Midbrain (tissue), 1 donor: ENCODE results near the gene LMTK3.

Experiments used
- DNase-seq: peaks from one replicate; lab custom pipeline; 2025; lab: John Stamatoyannopoulos, UW

The LMTK3 gene

GRCh38 chr19:48471836-48472235 is 39.8 kb downstream of the LMTK3 start:
- no peak for DNase-seq

GRCh38 chr19:48470856-48471255 is 40.8 kb downstream of the LMTK3 start:
- no peak for DNase-seq

- DNase-seq: no peak
Observed at GRCh38 chr19:48469934-48470680, 41.5 kb downstream of the LMTK3 start.

GRCh38 chr19:48469289-48469881 is 42.2 kb downstream of the LMTK3 start, which contains the start of gene CYTH2:
CYTH2 (plus strand) TSS chr19:48469369; CDS start chr19:48469508, 139 bp downstream.
- peak; percentile 82 for DNase-seq

- DNase-seq: peak; percentile 100
Observed at GRCh38 chr19:48468772-48469288, 42.8 kb downstream of the LMTK3 start.

GRCh38 chr19:48466561-48467325 is 44.9 kb downstream of the LMTK3 start:
- DNase-seq: no peak

- no peak for DNase-seq
Observed at GRCh38 chr19:48465215-48465614, 46.4 kb downstream of the LMTK3 start.

- DNase-seq: no peak
Observed at GRCh38 chr19:48461982-48462655, 49.5 kb downstream of the LMTK3 start.

- DNase-seq: no peak
Observed at GRCh38 chr19:48461651-48461981, 50.0 kb downstream of the LMTK3 start.

GRCh38 chr19:48458016-48458415 is 53.6 kb downstream of the LMTK3 start:
- no peak for DNase-seq

- no peak for DNase-seq
Observed at GRCh38 chr19:48456864-48457263, 54.8 kb downstream of the LMTK3 start.

GRCh38 chr19:48455908-48456562 is 55.6 kb downstream of the LMTK3 start:
- no peak for DNase-seq

- DNase-seq: peak; percentile 25
Observed at GRCh38 chr19:48455171-48455907, 56.3 kb downstream of the LMTK3 start, which contains the start of gene KCNJ14. KCNJ14 (plus strand) TSS chr19:48455574; CDS start chr19:48461725, 6,151 bp downstream.

- DNase-seq: peak; percentile 19
Observed at GRCh38 chr19:48454150-48454730, 57.4 kb downstream of the LMTK3 start.

GRCh38 chr19:48452289-48453190 is 59.1 kb downstream of the LMTK3 start:
- DNase-seq: no peak

- DNase-seq: no peak
Observed at GRCh38 chr19:48451624-48452023, 60.0 kb downstream of the LMTK3 start.

- no peak for DNase-seq
Observed at GRCh38 chr19:48450863-48451262, 60.8 kb downstream of the LMTK3 start.

- DNase-seq: no peak
Observed at GRCh38 chr19:48450441-48450840, 61.2 kb downstream of the LMTK3 start.

- no peak for DNase-seq
Observed at GRCh38 chr19:48448563-48448962, 63.1 kb downstream of the LMTK3 start.
